ENCODE results near the gene LCN10.
A peak's percentile ranks its signal among the peaks of the same experiment; 100 is the strongest.

LCN10 gene

GRCh38 chr9:136776947-136777346, 34.2 kb upstream of the LCN10 start:
- TF ChIP-seq, protein P1, sequence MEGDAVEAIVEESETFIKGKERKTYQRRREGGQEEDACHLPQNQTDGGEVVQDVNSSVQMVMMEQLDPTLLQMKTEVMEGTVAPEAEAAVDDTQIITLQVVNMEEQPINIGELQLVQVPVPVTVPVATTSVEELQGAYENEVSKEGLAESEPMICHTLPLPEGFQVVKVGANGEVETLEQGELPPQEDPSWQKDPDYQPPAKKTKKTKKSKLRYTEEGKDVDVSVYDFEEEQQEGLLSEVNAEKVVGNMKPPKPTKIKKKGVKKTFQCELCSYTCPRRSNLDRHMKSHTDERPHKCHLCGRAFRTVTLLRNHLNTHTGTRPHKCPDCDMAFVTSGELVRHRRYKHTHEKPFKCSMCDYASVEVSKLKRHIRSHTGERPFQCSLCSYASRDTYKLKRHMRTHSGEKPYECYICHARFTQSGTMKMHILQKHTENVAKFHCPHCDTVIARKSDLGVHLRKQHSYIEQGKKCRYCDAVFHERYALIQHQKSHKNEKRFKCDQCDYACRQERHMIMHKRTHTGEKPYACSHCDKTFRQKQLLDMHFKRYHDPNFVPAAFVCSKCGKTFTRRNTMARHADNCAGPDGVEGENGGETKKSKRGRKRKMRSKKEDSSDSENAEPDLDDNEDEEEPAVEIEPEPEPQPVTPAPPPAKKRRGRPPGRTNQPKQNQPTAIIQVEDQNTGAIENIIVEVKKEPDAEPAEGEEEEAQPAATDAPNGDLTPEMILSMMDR (IDR thresholded peaks at IDR 0.05; ENCODE audit: low read depth, low read length, missing control alignments): no peak
- no peak for DNase-seq (ENCODE audit: low read depth)
- no peak overlapping the region for H3K4me3 ChIP-seq (ENCODE audit: low read depth, low read length)

DNA sequence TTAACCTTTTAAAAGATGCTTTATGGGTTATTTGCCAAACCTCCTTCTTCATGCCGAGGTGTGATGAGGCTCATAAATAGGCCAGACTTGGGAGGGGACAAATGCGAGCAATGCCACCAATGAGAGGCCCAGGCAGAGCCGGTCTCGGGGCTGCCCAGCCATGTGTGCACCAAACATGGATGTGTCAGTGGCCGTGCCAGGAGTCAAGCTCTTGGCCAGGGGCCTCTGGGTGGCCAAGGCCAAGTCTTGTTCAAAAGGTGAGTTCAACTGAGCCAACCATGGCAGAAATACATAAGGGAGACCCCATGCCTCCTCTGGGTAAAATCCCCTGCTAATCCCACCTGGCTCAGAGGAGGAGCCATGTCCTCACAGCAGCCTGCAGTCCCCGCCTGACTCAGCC, 32.5 kb upstream of the LCN10 start:
- no peak overlapping the region for H3K4me3 ChIP-seq (ENCODE audit: low read depth, low read length)
- DNase-seq (ENCODE audit: low read depth): no peak
- TF ChIP-seq, protein P1 (IDR thresholded peaks at IDR 0.05; ENCODE audit: low read depth, low read length, missing control alignments): no peak

DNA sequence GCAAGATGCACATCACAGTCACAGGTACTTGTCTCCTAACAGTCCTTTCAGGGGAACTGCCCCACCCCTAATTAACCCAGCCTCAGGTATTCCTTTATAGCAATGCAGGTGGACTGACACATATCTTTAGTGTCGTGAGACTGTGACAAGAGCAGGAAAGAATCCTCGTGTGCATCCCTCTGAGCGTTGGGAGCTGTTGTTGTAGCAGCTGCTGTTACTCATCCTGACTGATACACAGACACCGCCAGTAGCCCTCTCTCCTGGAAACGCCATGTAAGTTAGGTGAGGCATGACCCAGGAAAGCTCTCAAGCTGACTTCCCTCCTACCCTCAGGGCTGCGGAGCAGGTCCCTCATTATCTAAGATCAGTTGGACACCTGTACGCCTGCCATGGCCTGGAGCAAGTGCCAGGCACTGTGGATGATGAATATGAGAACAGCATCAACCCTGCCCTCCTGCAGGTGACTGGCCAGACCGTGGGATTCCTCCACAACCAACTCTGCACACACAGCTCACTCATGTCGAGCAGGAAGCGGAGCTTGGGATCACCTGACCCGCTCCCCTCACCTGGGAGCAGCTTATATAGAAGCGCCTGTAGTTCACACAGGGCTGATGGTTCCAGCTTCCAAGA, 31.8 kb upstream of the LCN10 start:
- no peak for DNase-seq (ENCODE audit: low read depth)
- TF ChIP-seq, protein P1 (IDR thresholded peaks at IDR 0.05; ENCODE audit: low read depth, low read length, missing control alignments): no peak
- H3K4me3 ChIP-seq (ENCODE audit: low read depth, low read length): no peak overlapping the region

DNA sequence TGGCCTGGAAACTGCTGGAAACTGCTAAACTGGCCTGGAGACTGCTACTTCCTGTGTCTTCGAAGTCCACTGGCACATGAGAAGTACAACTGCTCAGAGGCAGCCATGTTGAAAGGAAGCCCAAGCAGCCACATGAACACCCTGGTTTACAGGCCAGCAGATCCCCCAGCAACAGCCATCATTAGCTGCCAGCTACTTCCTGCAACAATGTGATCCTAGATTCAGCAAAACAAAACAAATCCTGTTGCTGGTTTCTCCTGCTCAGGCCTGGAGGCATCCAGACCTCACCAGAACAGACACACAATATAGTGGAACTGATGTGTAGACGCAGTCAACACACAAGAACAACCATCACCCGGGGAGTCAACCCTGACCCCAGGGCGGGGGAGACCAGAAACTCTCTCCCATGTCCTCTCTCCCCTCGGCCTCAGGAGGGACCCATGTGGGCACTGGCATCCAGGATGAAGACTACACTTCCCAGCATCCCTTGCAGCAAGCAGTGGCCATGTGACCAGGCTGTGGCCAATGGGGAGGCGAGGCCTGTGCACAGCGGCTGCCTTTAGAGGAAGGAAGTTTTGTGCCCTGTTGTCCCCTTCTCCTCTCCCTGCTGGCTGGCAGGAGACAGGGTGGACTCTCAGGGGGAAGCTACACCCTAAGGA, 30.8 kb upstream of the LCN10 start:
- no peak for DNase-seq (ENCODE audit: low read depth)
- H3K4me3 ChIP-seq (ENCODE audit: low read depth, low read length): no peak overlapping the region
- TF ChIP-seq, protein P1 (IDR thresholded peaks at IDR 0.05; ENCODE audit: low read depth, low read length, missing control alignments): no peak

DNA sequence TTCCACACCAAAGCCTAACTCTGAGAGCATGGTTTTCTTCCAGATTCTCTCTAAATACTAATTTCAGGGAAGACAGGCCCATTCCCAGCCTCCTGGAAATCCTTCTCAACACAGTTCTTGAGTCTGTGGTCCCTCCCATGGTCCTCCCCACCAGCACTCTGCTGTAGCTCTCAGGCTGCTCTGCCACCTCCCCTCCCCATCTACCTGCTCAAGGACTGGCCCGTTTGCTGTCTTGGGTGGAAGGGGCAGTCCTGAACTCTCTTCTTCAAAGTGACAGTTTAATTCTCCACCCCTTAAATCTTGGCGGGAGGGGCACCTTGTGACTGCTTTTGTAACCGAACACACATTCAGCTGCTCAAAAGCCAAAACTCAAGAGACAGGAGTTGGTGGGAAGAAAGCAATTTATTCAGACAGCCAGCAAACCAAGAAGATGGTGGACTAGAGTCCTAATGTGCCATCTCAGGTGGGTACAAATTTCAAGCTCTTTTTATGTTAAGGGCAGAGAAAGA, 29.2 kb upstream of the LCN10 start:
- no peak for DNase-seq (ENCODE audit: low read depth)
- TF ChIP-seq, protein P1 (IDR thresholded peaks at IDR 0.05; ENCODE audit: low read depth, low read length, missing control alignments): no peak
- no peak overlapping the region for H3K4me3 ChIP-seq (ENCODE audit: low read depth, low read length)

GRCh38 chr9:136769710-136770191, 27.0 kb upstream of the LCN10 start:
- no peak overlapping the region for H3K4me3 ChIP-seq (ENCODE audit: low read depth, low read length)
- no peak for DNase-seq (ENCODE audit: low read depth)
- TF ChIP-seq, protein P1 (IDR thresholded peaks at IDR 0.05; ENCODE audit: low read depth, low read length, missing control alignments): peak; percentile 74
